Fibroblast of the aortic adventitia (primary cell): ENCODE results near the gene FBLN7. TPM values are rescaled to one million over a fixed set of nuclear protein-coding genes. Genes with fewer than 3 reads are reported as not detected.
"Not testable (repeated sequence)": the region's sequence is repeated elsewhere in the genome, so short reads cannot be mapped to it uniquely, and the experiment has no call there.

Experiments
- DNase-seq: peaks from one replicate; pipeline ENCODE4 v3.0.0-alpha.2; 2010; ENCODE audit warnings: low read depth
- H3K4me3 ChIP-seq: 2 replicates; pipeline ENCODE4 v1.5.1; 2011; ENCODE audit warnings: low read depth, mild to moderate bottlenecking, control low read depth, low read length, moderate library complexity
- CTCF ChIP-seq: IDR thresholded peaks from 2 replicates; pipeline ENCODE4 v1.5.1; 2011; ENCODE audit warnings: mild to moderate bottlenecking, low read length, control low read depth, inconsistent platforms; ENCODE audit not compliant: insufficient read depth
- total RNA-seq: library from RNA; depleted of rRNA; stranded (reverse); fragments of >200 nt; gene quantifications from 2 replicates; pipeline ENCODE4 v1.2.3, GENCODE V29; 2012; ENCODE audit warnings: low replicate concordance

Gene FBLN7
- total RNA-seq, 1 donor: 3.2 TPM

- no peak overlapping the region for H3K4me3 ChIP-seq
- no peak for DNase-seq
- no peak for TF ChIP-seq CTCF
Measured at GRCh38 chr2:112133344-112133743, 4.8 kb upstream of the FBLN7 start.

GRCh38 chr2:112134120-112134519, 4.1 kb upstream of the FBLN7 start:
- no peak overlapping the region for H3K4me3 ChIP-seq
- no peak for TF ChIP-seq CTCF

GRCh38 chr2:112136096-112136495, 2.1 kb upstream of the FBLN7 start:
- no peak overlapping the region for H3K4me3 ChIP-seq
- DNase-seq: no peak
- no peak for TF ChIP-seq CTCF

More at GRCh38 chr2:112134120-112134519, 4.1 kb upstream of the FBLN7 start:
- DNase-seq: no peak

GRCh38 chr2:112137516-112138158, 548 bp upstream of the FBLN7 start:
- H3K4me3 ChIP-seq: peak overlapping the region; percentile 67
- DNase-seq: peak; percentile 17
- TF ChIP-seq CTCF: no peak

- DNase-seq: not testable (repeated sequence)
- peak overlapping the region; percentile 31 for H3K4me3 ChIP-seq
Measured at GRCh38 chr2:112139033-112139614, 939 bp downstream of the FBLN7 start.

- H3K4me3 ChIP-seq: peak overlapping the region; percentile 25
- not testable (repeated sequence) for DNase-seq
Measured at GRCh38 chr2:112139661-112140204, 1.5 kb downstream of the FBLN7 start.

- TF ChIP-seq CTCF: no peak
- peak overlapping the region; percentile 31 for H3K4me3 ChIP-seq
- no peak for DNase-seq
Measured at GRCh38 chr2:112140205-112140802, 2.1 kb downstream of the FBLN7 start.
